GM12878 (cell line): ENCODE data around the gene ITPKB. TPM values are rescaled to one million over a fixed set of nuclear protein-coding genes. Genes with fewer than 3 reads are reported as not detected.

ENCODE experiments used
- ATAC-seq: fragments of 200-7000 bp; cut with Tn5 transposase; 3 replicates; pipeline ENCODE4 v1.9.1; 2020; ENCODE audit warnings: mild to moderate bottlenecking, moderate library complexity
- BruUV-seq: library from RNA; stranded (reverse); fragments of 400-500 nt; replicated peaks from 2 replicates; lab custom pipeline; 2021; lab: Mats Ljungman, UMichigan
- CTCF ChIA-PET: fragments of 300-600 bp; sonication (Branson Sonifier 250); formaldehyde crosslinking; extraction: SDS; loops from one replicate; lab custom pipeline; 2021; ENCODE audit warnings: inconsistent platforms; lab: Yijun Ruan, JAX
- POLR2A ChIA-PET: fragments of 350-600 bp; formaldehyde crosslinking; extraction: SDS; loops from one replicate; lab custom pipeline; 2021; ENCODE audit warnings: inconsistent platforms; lab: Charles Lee
- RAD21 ChIA-PET: fragments of 300-600 bp; sonication (Branson Sonifier 250); formaldehyde crosslinking; loops from one replicate; lab custom pipeline; 2023; ENCODE audit warnings: antibody characterized with exemption; ENCODE audit not compliant: unreplicated experiment; lab: Charles Lee
- SMC1A ChIA-PET: fragments of 300-600 bp; sonication (Branson Sonifier 250); formaldehyde crosslinking; loops from one replicate; lab custom pipeline; 2023; ENCODE audit not compliant: unreplicated experiment, uncharacterized antibody; lab: Charles Lee
- DNase-seq: peaks from one replicate; pipeline ENCODE4 v3.0.0-alpha.2; 2011; ENCODE audit warnings: low read depth, low spot score
- FAIRE-seq: peaks from 3 replicates; lab custom pipeline; 2011; peaks lifted over from hg19 to GRCh38; lab: Jason Lieb, UNC
- H2AFZ ChIP-seq: 2 replicates; pipeline ENCODE4 v1.6.0; 2011; ENCODE audit warnings: low read depth, low read length, control low read depth; ENCODE audit not compliant: control insufficient read depth
- H3K27ac ChIP-seq: 2 replicates; pipeline ENCODE4 v1.5.1; 2011; ENCODE audit warnings: control low read depth; ENCODE audit not compliant: control insufficient read depth, insufficient read depth
- H3K27me3 ChIP-seq, 2 experiments: replicated peaks in 1 of 2; 2 replicates each; pipeline versions ENCODE4 v1.6.0 to v1.6.1; 2011; ENCODE audit warnings: low read length in 1 of 2; ENCODE audit not compliant: control insufficient read depth in 2 of 2, insufficient read depth in 2 of 2
- H3K36me3 ChIP-seq, 2 experiments: 2 replicates each; pipeline ENCODE4 v1.5.1; 2011; ENCODE audit warnings: low read length in 1 of 2; ENCODE audit not compliant: control insufficient read depth in 2 of 2, insufficient read depth in 2 of 2
- H3K4me1 ChIP-seq: 2 replicates; pipeline ENCODE4 v1.6.1; 2011; ENCODE audit warnings: mild to moderate bottlenecking, low read length, moderate library complexity, mixed read lengths; ENCODE audit not compliant: control insufficient read depth, insufficient read depth
- H3K4me2 ChIP-seq: 2 replicates; pipeline ENCODE4 v1.6.0; 2011; ENCODE audit warnings: control low read depth; ENCODE audit not compliant: control insufficient read depth, insufficient read depth
- H3K4me3 ChIP-seq: fragments of 200-600 bp; sonication (generic); 2 replicates; pipeline ENCODE4 v1.5.1; 2016
- H3K79me2 ChIP-seq: 2 replicates; pipeline ENCODE4 v1.6.0; 2011; ENCODE audit warnings: low read length; ENCODE audit not compliant: control insufficient read depth, insufficient read depth
- H3K9ac ChIP-seq: 2 replicates; pipeline ENCODE4 v1.8.0; 2011; ENCODE audit warnings: low read length, control low read depth, mixed read lengths; ENCODE audit not compliant: control insufficient read depth, insufficient read depth
- H3K9me3 ChIP-seq: replicated peaks from 3 replicates; pipeline ENCODE4 v1.5.1; 2011; ENCODE audit warnings: mild to moderate bottlenecking, low read length; ENCODE audit not compliant: control insufficient read depth, insufficient read depth
- H4K20me1 ChIP-seq: 2 replicates; pipeline ENCODE4 v1.6.0; 2011; ENCODE audit not compliant: control insufficient read depth, insufficient read depth
- BCLAF1 ChIP-seq: fragments of 450-650 bp; IDR thresholded peaks from 2 replicates; pipeline ENCODE4 v1.6.1; 2017; ENCODE audit warnings: antibody characterized with exemption, mild to moderate bottlenecking, moderate library complexity
- CBX5 ChIP-seq: sonication (generic); IDR thresholded peaks from 2 replicates; pipeline ENCODE4 v1.6.1; 2016; ENCODE audit warnings: low read depth, moderate library complexity, mild to moderate bottlenecking, inconsistent platforms
- ESRRA ChIP-seq: IDR thresholded peaks from 2 replicates; pipeline ENCODE4 v1.6.1; 2012; ENCODE audit warnings: mild to moderate bottlenecking, low read length, improper control_type of control experiment
- MLLT1 ChIP-seq: fragments of 450-650 bp; IDR thresholded peaks from 2 replicates; pipeline ENCODE4 v1.6.1; 2016; ENCODE audit warnings: mild to moderate bottlenecking
- MTA2 ChIP-seq: fragments of 450-650 bp; IDR thresholded peaks from 2 replicates; pipeline ENCODE4 v1.6.1; 2016; ENCODE audit warnings: low read depth, mild to moderate bottlenecking, moderate library complexity
- NR2C1 ChIP-seq: fragments of 450-650 bp; IDR thresholded peaks from 2 replicates; pipeline ENCODE4 v1.6.1; 2017; ENCODE audit warnings: antibody characterized with exemption, mild to moderate bottlenecking, moderate library complexity
- RCOR1 ChIP-seq: conservative IDR thresholded peaks from 2 replicates; pipeline ENCODE4 v1.6.1; 2012; ENCODE audit warnings: low read depth, low read length, improper control_type of control experiment
- SMC3 ChIP-seq: IDR thresholded peaks from 2 replicates; pipeline ENCODE4 v1.6.1; 2011; ENCODE audit warnings: low read length, improper control_type of control experiment, borderline replicate concordance
- STAT3 ChIP-seq: IDR thresholded peaks from 2 replicates; pipeline ENCODE4 v1.6.1; 2011; ENCODE audit warnings: low read depth, low read length, improper control_type of control experiment
- TARDBP ChIP-seq: IDR thresholded peaks from 2 replicates; pipeline ENCODE4 v1.6.1; 2016; ENCODE audit warnings: borderline replicate concordance
- WRNIP1 ChIP-seq: IDR thresholded peaks from 2 replicates; pipeline ENCODE4 v1.6.1; 2011; ENCODE audit warnings: low read depth, low read length, improper control_type of control experiment, borderline replicate concordance
- ZBED1 ChIP-seq: IDR thresholded peaks from 2 replicates; pipeline ENCODE4 v1.6.1; 2016; ENCODE audit warnings: borderline replicate concordance
- WGBS: methylation state at CpG from one replicate; pipeline ENCODE4 v1.1.6; 2016; ENCODE audit warnings: low lambda C conversion rate; ENCODE audit not compliant: insufficient replicate concordance, insufficient coverage; ENCODE audit errors: missing lambda C conversion rate; 5-methylcytosine and 5-hydroxymethylcytosine counted together
- in situ Hi-C: fragments of 300-500 bp; cut with MboI; formaldehyde crosslinking; loops from 9 replicates; pipeline ENCODE4 v1.14.3; 2018; ENCODE audit warnings: mixed read lengths
- intact Hi-C: fragments of 100-400 bp; cut with micrococcal nuclease; formaldehyde crosslinking; loops from one replicate; pipeline ENCODE4 v1.14.2; 2022; ENCODE audit not compliant: unreplicated experiment
- polyA plus RNA-seq, 11 experiments: library from polyadenylated mRNA; depleted of rRNA in 4 of 11; unstranded in 6 of 11; stranded (reverse) in 5 of 11; fragments of >200 nt; fragmentation: Nextera tagmentation in 4 of 11; fragmentation: Illumina TruSeq in 1 of 11; extraction: Ambion mirVana in 4 of 11; extraction: Trizol in 1 of 11; gene quantifications; 1 replicate in 1 of 11; 2 replicates in 10 of 11; pipeline versions ENCODE4 v1.2.1 to v1.2.3, GENCODE V29; 2011 to 2016; ENCODE audit warnings: inconsistent platforms in 2 of 11, missing spikeins in 2 of 11, low read depth in 1 of 11
- total RNA-seq, 4 experiments: library from RNA; depleted of rRNA in 3 of 4; stranded (reverse); fragments of >200 nt in 3 of 4; fragmentation: Illumina TruSeq in 1 of 4; extraction: Trizol in 1 of 4; gene quantifications; 2 replicates each; pipeline versions ENCODE4 v1.2.1 to v1.2.3, GENCODE V29; 2013 to 2021
- TF ChIP-seq, protein P1 (sequence below): IDR thresholded peaks from 2 replicates; pipeline ENCODE4 v1.6.1; 2011; ENCODE audit warnings: borderline replicate concordance, low read depth, mild to moderate bottlenecking, moderate library complexity, mixed read lengths, low read length; ENCODE audit not compliant: insufficient read depth; ENCODE audit errors: extremely low read length
- TF ChIP-seq, protein P2 (sequence below): IDR thresholded peaks from 2 replicates; pipeline ENCODE4 v1.6.1; 2011; ENCODE audit warnings: low read depth, mild to moderate bottlenecking, low read length, moderate library complexity, borderline replicate concordance; ENCODE audit errors: extremely low read depth

Gene ITPKB
- total and polyA plus RNA-seq, 10 of the 15 experiments (the other 5 are each of a cell fraction or from before 2014, with no cell fraction given) = 1.3 to 38.7 (median 12.9) TPM

DNA sequence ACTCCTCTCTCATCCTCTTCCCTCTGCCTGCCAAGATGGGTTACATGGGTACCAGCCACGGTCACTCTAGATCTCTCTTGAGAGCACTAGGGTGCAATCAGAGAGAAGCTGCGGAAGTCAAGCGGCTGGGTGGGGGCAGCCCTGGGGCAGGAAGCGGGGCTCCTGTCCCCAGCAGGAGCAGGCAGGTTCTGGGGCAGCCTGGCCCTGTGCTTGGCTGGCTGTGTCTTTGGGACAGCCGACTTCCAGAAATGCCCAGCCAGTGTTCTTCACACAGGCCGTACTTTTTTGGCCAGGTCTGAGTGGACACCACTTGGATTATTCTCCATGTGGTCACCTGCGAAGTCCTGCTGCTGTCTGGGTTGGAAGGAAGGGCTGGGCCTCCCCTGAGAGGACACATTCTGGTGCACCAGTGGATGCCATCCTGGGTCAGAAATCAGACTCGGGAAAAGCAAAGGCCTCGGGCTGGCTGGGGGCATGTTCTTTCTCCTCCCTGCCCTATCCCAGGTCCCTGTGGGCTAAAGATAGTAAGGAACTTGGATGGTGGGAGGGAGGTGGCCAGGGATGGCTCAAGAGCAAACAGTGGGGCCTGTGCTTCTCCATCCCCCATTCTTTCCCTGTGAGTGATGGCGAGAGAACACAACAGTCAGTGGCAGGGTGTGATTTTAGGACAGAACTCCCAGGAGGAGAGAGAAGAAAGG lies 93.7 kb downstream of the ITPKB start:
- in situ Hi-C loops (no loop called here), intact Hi-C loops (no loop called here)
- H3K9ac ChIP-seq = no peak overlapping the region
- no TSS peak for BruUV-seq
- H2AFZ ChIP-seq = no peak overlapping the region
- RAD21 ChIA-PET = interaction anchor here (1.7 to 3.5 kb wide), 2 partner anchors 12 to 34 kb away, joined by 3 to 26 read pairs; no protein-coding TSS in a partner anchor
- no peak overlapping the region for H3K4me2 ChIP-seq
- H4K20me1 ChIP-seq = no peaks in the 10 kb centered on the region
- H3K9me3 ChIP-seq = no peaks in the 10 kb centered on the region
- H3K27ac ChIP-seq = no peak overlapping the region
- no peak for DNase-seq
- H3K79me2 ChIP-seq = no peaks in the 10 kb centered on the region; the same call in 1 of the 2 replicates
- SMC1A ChIA-PET = interaction anchor here (1.0 to 4.0 kb wide), 4 partner anchors 9 to 127 kb away, joined by 3 to 18 read pairs (median 8); no protein-coding TSS in a partner anchor
- ATAC-seq = no peak
- CTCF ChIA-PET = interaction anchor here (0.7 to 2.7 kb wide), 2 partner anchors 42 to 173 kb away, joined by 3 to 11 read pairs; no protein-coding TSS in a partner anchor
- H3K36me3 ChIP-seq = peaks cover 12 to 27% of the 10 kb centered on the region in 2 experiments; a peak in 3 of 4 replicates
- FAIRE-seq = no peak
- WGBS = 81% methylated on average over 10 of the region's 10 CpGs
- H3K4me3 ChIP-seq = no peak overlapping the region
- H3K27me3 ChIP-seq = no peaks in the 10 kb centered on the region
- POLR2A ChIA-PET = interaction anchor here (1.0 to 2.7 kb wide), 2 partner anchors 18 to 46 kb away, joined by 3 to 14 read pairs; no protein-coding TSS in a partner anchor
- H3K4me1 ChIP-seq = peaks cover 27% of the 10 kb centered on the region
- TF ChIP-seq RCOR1 (no peak), MTA2 (no peak), NR2C1 (no peak), ESRRA (no peak), TARDBP (no peak), SMC3 (no peak), WRNIP1 (no peak), BCLAF1 (no peak), STAT3 (no peak), CBX5 (no peak), ZBED1 (no peak), MLLT1 (no peak)
- TF ChIP-seq, protein P1, sequence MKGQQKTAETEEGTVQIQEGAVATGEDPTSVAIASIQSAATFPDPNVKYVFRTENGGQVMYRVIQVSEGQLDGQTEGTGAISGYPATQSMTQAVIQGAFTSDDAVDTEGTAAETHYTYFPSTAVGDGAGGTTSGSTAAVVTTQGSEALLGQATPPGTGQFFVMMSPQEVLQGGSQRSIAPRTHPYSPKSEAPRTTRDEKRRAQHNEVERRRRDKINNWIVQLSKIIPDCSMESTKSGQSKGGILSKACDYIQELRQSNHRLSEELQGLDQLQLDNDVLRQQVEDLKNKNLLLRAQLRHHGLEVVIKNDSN = no peak
- TF ChIP-seq, protein P2, sequence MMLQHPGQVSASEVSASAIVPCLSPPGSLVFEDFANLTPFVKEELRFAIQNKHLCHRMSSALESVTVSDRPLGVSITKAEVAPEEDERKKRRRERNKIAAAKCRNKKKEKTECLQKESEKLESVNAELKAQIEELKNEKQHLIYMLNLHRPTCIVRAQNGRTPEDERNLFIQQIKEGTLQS = no peak
